SK-N-SH (cell line): ENCODE data around the gene ZNF17. TPM values are rescaled to one million over a fixed set of nuclear protein-coding genes. Genes with fewer than 3 reads are reported as not detected.

Experiments used
- CTCF ChIA-PET: fragments of 300-600, 350-600 bp; formaldehyde crosslinking; extraction: SDS; loops from one replicate; lab custom pipeline; 2021; lab: Yijun Ruan, JAX
- POLR2A ChIA-PET: fragments of 350-600 bp; sonication (Branson Sonifier 250); formaldehyde crosslinking; extraction: SDS; loops from one replicate; lab custom pipeline; 2020; ENCODE audit warnings: antibody characterized with exemption, inconsistent platforms; lab: Yijun Ruan, JAX
- DNase-seq: peaks from one replicate; pipeline ENCODE4 v3.0.0; 2012
- H2AFZ ChIP-seq: fragments of 200-600 bp; sonication (generic); 2 replicates; pipeline ENCODE4 v1.8.1; 2016; ENCODE audit warnings: antibody characterized with exemption, mild to moderate bottlenecking, low read depth
- H3F3A ChIP-seq: fragments of 200-600 bp; sonication (generic); replicated peaks from 2 replicates; pipeline ENCODE3; 2016; ENCODE audit warnings: antibody characterized with exemption, mild to moderate bottlenecking; ENCODE audit not compliant: insufficient read depth
- H3K27ac ChIP-seq, 2 experiments: fragments of 200-500 bp in 1 of 2; fragments of 200-600 bp in 1 of 2; sonication (Bioruptor generic) in 1 of 2; sonication (generic), shearing (Covaris generic) in 1 of 2; 2 replicates each; pipeline versions ENCODE4 v1.5.1 to v1.6.1; 2014 to 2016; ENCODE audit warnings: low read depth in 2 of 2, inconsistent platforms in 1 of 2, low read length in 1 of 2, mild to moderate bottlenecking in 1 of 2, mixed read lengths in 1 of 2
- H3K27me3 ChIP-seq: fragments of 200-600 bp; sonication (generic), shearing (Covaris generic); 2 replicates; pipeline ENCODE4 v1.6.1; 2016; ENCODE audit warnings: mixed run types; ENCODE audit not compliant: insufficient read depth
- H3K36me3 ChIP-seq, 2 experiments: fragments of 200-500 bp in 1 of 2; fragments of 200-600 bp in 1 of 2; sonication (Bioruptor generic) in 1 of 2; sonication (generic) in 1 of 2; replicated peaks in 1 of 2; 2 replicates each; pipeline versions ENCODE3 to v1.5.1; 2014 to 2016; ENCODE audit warnings: low read length in 1 of 2, mild to moderate bottlenecking in 1 of 2; ENCODE audit not compliant: insufficient read depth in 2 of 2, control insufficient read depth in 1 of 2
- H3K4me1 ChIP-seq, 2 experiments: fragments of 200-500 bp in 1 of 2; fragments of 200-600 bp in 1 of 2; sonication (Bioruptor generic) in 1 of 2; sonication (generic), shearing (Covaris generic) in 1 of 2; 2 replicates each; pipeline versions ENCODE4 v1.5.1 to v1.6.1; 2014 to 2016; ENCODE audit warnings: low read depth in 1 of 2, low read length in 1 of 2, mixed run types in 1 of 2; ENCODE audit not compliant: insufficient read depth in 2 of 2, control insufficient read depth in 1 of 2
- H3K4me2 ChIP-seq: fragments of 200-600 bp; sonication (generic), shearing (Covaris generic); 2 replicates; pipeline ENCODE4 v1.6.1; 2017; ENCODE audit warnings: mixed run types
- H3K4me3 ChIP-seq, 2 experiments: fragments of 200-500 bp in 1 of 2; fragments of 200-600 bp in 1 of 2; sonication (Bioruptor generic) in 1 of 2; sonication (generic), shearing (Covaris generic) in 1 of 2; 2 replicates each; pipeline versions ENCODE4 v1.5.1 to v1.8.1; 2014 to 2016; ENCODE audit warnings: low read depth in 2 of 2, inconsistent platforms in 1 of 2, low read length in 1 of 2, mild to moderate bottlenecking in 1 of 2, mixed read lengths in 1 of 2, moderate library complexity in 1 of 2
- H3K79me2 ChIP-seq: fragments of 200-600 bp; sonication (generic); 2 replicates; pipeline ENCODE4 v1.8.1; 2017; ENCODE audit warnings: mild to moderate bottlenecking; ENCODE audit not compliant: insufficient read depth
- H3K9ac ChIP-seq: fragments of 200-600 bp; sonication (generic); 2 replicates; pipeline ENCODE4 v1.6.1; 2017; ENCODE audit warnings: mixed run types
- H3K9me2 ChIP-seq: fragments of 200-600 bp; sonication (generic); 2 replicates; pipeline ENCODE4 v1.6.1; 2017; ENCODE audit warnings: mixed run types
- H3K9me3 ChIP-seq: fragments of 200-600 bp; sonication (generic); 2 replicates; pipeline ENCODE4 v1.6.1; 2017; ENCODE audit warnings: mixed run types, mild to moderate bottlenecking, moderate library complexity
- H4K20me1 ChIP-seq: fragments of 200-600 bp; sonication (generic); 2 replicates; pipeline ENCODE4 v1.6.1; 2017; ENCODE audit warnings: mild to moderate bottlenecking, mixed run types; ENCODE audit not compliant: insufficient read depth
- EP300 ChIP-seq, 2 experiments: IDR thresholded peaks; 2 replicates each; pipeline versions ENCODE4 v1.4.0 to v1.6.1; 2012; ENCODE audit warnings: borderline replicate concordance in 1 of 2, low read depth in 1 of 2, low read length in 1 of 2
- JUND ChIP-seq: IDR thresholded peaks from 2 replicates; pipeline ENCODE4 v1.4.0; 2012
- NFIC ChIP-seq: IDR thresholded peaks from 2 replicates; pipeline ENCODE4 v1.4.0; 2012; ENCODE audit warnings: borderline replicate concordance
- RAD21 ChIP-seq: IDR thresholded peaks from 2 replicates; pipeline ENCODE4 v1.6.1; 2012; ENCODE audit warnings: mild to moderate bottlenecking, low read length
- RCOR1 ChIP-seq: fragments of 150-350 bp; IDR thresholded peaks from 2 replicates; pipeline ENCODE4 v1.6.1; 2017; ENCODE audit warnings: antibody characterized with exemption, low read length
- RFX5 ChIP-seq: IDR thresholded peaks from 2 replicates; pipeline ENCODE4 v1.6.1; 2012; ENCODE audit warnings: mild to moderate bottlenecking, improper control_type of control experiment, low read length
- SIN3A ChIP-seq: IDR thresholded peaks from 2 replicates; pipeline ENCODE4 v1.6.1; 2012; ENCODE audit warnings: low read depth, mild to moderate bottlenecking, low read length, moderate library complexity, borderline replicate concordance
- WGBS: methylation state at CpG from one replicate; pipeline ENCODE4 v1.1.6; 2017; ENCODE audit warnings: low lambda C conversion rate; 5-methylcytosine and 5-hydroxymethylcytosine counted together
- polyA plus RNA-seq, 3 experiments: library from polyadenylated mRNA; depleted of rRNA; stranded (reverse); fragments of >200 nt; gene quantifications; 2 replicates each; pipeline ENCODE4 v1.2.3, GENCODE V29; 2012
- TF ChIP-seq, protein P1 (sequence below): IDR thresholded peaks from 2 replicates; pipeline ENCODE4 v1.4.0; 2012; ENCODE audit warnings: low read depth
- TF ChIP-seq, protein P2 (sequence below): IDR thresholded peaks from 2 replicates; pipeline ENCODE4 v1.4.0; 2012; ENCODE audit warnings: low read depth, borderline replicate concordance
- TF ChIP-seq, protein P3 (sequence below): IDR thresholded peaks from 2 replicates; pipeline ENCODE4 v1.6.1; 2012; ENCODE audit warnings: mild to moderate bottlenecking, low read depth, low read length, moderate library complexity

The ZNF17 gene
- polyA plus RNA-seq, 1 of the 3 experiments (the other 2 are of a cell fraction), result 3.9 TPM

DNA sequence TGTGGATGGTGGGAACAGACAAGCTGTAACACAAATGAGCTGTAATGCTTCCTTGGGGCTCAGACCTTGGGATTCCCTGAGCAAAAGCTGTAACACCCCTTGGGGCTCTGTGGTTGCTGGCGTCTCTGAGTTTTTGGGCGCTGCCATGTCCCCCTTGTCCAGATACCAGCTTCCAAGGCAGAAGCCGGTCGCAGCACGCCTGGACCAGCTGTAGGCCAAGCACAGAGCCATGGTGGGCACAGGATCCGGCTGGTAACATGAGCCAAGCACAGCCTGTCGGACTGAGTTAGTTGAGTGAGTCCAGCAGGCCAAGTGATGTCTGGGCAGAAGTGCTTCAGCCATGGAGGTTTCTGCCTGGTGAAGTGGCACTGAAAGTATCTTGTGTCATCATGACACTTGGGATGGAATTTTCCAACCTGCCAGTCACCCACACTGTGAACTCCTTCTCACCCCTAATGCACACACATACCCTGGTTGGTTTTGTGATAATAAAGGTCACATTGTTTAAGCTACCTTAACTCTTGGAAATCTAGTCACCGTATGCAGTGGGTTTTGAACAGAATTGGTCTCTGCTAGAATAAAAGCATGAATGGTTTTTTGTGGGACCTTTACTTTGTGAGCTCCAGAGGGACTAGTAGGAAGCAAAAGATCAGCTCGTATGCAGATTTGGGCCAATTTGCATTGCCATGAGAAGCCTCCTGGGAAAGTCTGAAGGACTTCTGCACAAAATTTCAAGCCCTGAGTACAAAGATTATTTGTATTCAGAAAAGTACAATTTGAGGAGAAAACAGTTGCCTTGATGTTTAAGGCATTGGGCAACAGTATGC is 7.0 kb upstream of the ZNF17 start:
- Histone ChIP-seq H3K27ac (no peak overlapping the region), H3K9me3 (no peaks in the 10 kb centered on the region; the same call in 1 of the 2 replicates)
- TF ChIP-seq JUND (no peak), RAD21 (no peak), RCOR1 (no peak), RFX5 (no peak), EP300 (IDR thresholded peaks at IDR 0.05; ENCODE audit: borderline replicate concordance in 1 of 2, low read depth in 1 of 2, low read length in 1 of 2) (no peak), SIN3A (no peak), NFIC (no peak)
- TF ChIP-seq, protein P1, sequence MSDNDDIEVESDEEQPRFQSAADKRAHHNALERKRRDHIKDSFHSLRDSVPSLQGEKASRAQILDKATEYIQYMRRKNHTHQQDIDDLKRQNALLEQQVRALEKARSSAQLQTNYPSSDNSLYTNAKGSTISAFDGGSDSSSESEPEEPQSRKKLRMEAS, result no peak
- TF ChIP-seq, protein P2, sequence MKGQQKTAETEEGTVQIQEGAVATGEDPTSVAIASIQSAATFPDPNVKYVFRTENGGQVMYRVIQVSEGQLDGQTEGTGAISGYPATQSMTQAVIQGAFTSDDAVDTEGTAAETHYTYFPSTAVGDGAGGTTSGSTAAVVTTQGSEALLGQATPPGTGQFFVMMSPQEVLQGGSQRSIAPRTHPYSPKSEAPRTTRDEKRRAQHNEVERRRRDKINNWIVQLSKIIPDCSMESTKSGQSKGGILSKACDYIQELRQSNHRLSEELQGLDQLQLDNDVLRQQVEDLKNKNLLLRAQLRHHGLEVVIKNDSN, result no peak
- TF ChIP-seq, protein P3, sequence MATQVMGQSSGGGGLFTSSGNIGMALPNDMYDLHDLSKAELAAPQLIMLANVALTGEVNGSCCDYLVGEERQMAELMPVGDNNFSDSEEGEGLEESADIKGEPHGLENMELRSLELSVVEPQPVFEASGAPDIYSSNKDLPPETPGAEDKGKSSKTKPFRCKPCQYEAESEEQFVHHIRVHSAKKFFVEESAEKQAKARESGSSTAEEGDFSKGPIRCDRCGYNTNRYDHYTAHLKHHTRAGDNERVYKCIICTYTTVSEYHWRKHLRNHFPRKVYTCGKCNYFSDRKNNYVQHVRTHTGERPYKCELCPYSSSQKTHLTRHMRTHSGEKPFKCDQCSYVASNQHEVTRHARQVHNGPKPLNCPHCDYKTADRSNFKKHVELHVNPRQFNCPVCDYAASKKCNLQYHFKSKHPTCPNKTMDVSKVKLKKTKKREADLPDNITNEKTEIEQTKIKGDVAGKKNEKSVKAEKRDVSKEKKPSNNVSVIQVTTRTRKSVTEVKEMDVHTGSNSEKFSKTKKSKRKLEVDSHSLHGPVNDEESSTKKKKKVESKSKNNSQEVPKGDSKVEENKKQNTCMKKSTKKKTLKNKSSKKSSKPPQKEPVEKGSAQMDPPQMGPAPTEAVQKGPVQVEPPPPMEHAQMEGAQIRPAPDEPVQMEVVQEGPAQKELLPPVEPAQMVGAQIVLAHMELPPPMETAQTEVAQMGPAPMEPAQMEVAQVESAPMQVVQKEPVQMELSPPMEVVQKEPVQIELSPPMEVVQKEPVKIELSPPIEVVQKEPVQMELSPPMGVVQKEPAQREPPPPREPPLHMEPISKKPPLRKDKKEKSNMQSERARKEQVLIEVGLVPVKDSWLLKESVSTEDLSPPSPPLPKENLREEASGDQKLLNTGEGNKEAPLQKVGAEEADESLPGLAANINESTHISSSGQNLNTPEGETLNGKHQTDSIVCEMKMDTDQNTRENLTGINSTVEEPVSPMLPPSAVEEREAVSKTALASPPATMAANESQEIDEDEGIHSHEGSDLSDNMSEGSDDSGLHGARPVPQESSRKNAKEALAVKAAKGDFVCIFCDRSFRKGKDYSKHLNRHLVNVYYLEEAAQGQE, result no peak
- TF ChIP-seq, all 33 proteins: peak for 0
- WGBS, result 91% methylated on average over 7 of the region's 9 CpGs
- H3K27me3 ChIP-seq, result no peaks in the 10 kb centered on the region
- peaks cover 0 to 2% of the 10 kb centered on the region in 2 experiments; a peak in 1 of 4 replicates for H3K4me1 ChIP-seq
- no peaks in the 10 kb centered on the region for H3K79me2 ChIP-seq
- no peaks in the 10 kb centered on the region for H3F3A ChIP-seq
- peaks cover 15 to 16% of the 10 kb centered on the region in 2 experiments for H3K36me3 ChIP-seq
- H4K20me1 ChIP-seq, result no peaks in the 10 kb centered on the region
- ChIA-PET CTCF (interaction anchor here (1.0 to 2.6 kb wide), 4 partner anchors 11 to 752 kb away, joined by 4 to 8 read pairs (median 5); partner anchors contain the start of gene ZNF548), POLR2A (no interaction called here)
- no peak overlapping the region for H2AFZ ChIP-seq
- no peak overlapping the region for H3K9ac ChIP-seq
- H3K4me2 ChIP-seq, result no peak overlapping the region
- no peak overlapping the region for H3K4me3 ChIP-seq
- no peaks in the 10 kb centered on the region for H3K9me2 ChIP-seq
- no peak for DNase-seq
